Mesothelial cell of epicardium (in vitro differentiated cells): Measurements from ENCODE around the gene RAP2B. TPM values are rescaled to one million over a fixed set of nuclear protein-coding genes. Genes with fewer than 3 reads are reported as not detected.
"Not testable (repeated sequence)": the region's sequence is repeated elsewhere in the genome, so short reads cannot be mapped to it uniquely, and the experiment has no call there.

Source experiments
- DNase-seq, 2 experiments: peaks; one replicate each; pipeline ENCODE4 v3.0.0; 2021; ENCODE audit warnings: low spot score in 2 of 2; ENCODE audit not compliant: unreplicated experiment in 2 of 2
- H3K27ac Mint-ChIP-seq: 2 replicates; pipeline ENCODE4 v1.8.0; 2021; ENCODE audit warnings: mixed read lengths
- H3K27me3 Mint-ChIP-seq: 2 replicates; pipeline ENCODE4 v1.8.0; 2021; ENCODE audit warnings: low read depth, mixed read lengths
- H3K36me3 Mint-ChIP-seq: 2 replicates; pipeline ENCODE4 v1.8.0; 2021; ENCODE audit warnings: mixed read lengths
- H3K4me1 Mint-ChIP-seq: 2 replicates; pipeline ENCODE4 v1.8.0; 2021; ENCODE audit warnings: mixed read lengths
- H3K4me3 Mint-ChIP-seq: 2 replicates; pipeline ENCODE4 v1.8.0; 2021; ENCODE audit warnings: mild to moderate bottlenecking, moderate library complexity, mixed read lengths
- H3K9me3 Mint-ChIP-seq: 2 replicates; pipeline ENCODE4 v1.8.0; 2021; ENCODE audit warnings: mixed read lengths
- total RNA-seq: library from RNA; stranded (reverse); gene quantifications from 3 replicates; pipeline ENCODE4 v1.2.1, GENCODE V29; 2021
- TF ChIP-seq, protein P1 (sequence below): fragments of 200-600 bp; sonication (generic); IDR thresholded peaks from one replicate; pipeline ENCODE4 v1.5.0; 2021; ENCODE audit warnings: antibody characterized with exemption; ENCODE audit not compliant: unreplicated experiment

RAP2B gene
- total RNA-seq, 1 donor from 2014 or later = 15.2 TPM

DNA sequence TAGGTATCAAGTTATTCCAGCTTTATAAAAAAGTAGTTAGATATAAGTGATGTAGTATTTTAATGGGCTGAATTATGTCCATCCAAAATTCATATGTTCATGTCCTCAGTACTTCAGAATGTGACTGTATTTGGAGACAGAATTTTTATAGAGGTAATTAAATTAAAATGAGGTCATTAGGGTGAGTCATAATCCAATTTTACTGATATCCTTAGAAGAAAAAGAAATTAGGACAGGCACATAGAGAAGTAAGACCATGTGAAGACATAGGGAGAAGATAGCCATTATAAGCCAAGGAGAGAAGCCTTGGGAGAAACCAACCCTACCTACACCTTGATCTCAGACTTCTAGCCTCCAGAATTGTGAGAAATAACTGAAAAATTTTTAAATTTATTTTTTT lies 30.3 kb downstream of the RAP2B start:
- DNase-seq = no peak
- TF ChIP-seq, protein P1, sequence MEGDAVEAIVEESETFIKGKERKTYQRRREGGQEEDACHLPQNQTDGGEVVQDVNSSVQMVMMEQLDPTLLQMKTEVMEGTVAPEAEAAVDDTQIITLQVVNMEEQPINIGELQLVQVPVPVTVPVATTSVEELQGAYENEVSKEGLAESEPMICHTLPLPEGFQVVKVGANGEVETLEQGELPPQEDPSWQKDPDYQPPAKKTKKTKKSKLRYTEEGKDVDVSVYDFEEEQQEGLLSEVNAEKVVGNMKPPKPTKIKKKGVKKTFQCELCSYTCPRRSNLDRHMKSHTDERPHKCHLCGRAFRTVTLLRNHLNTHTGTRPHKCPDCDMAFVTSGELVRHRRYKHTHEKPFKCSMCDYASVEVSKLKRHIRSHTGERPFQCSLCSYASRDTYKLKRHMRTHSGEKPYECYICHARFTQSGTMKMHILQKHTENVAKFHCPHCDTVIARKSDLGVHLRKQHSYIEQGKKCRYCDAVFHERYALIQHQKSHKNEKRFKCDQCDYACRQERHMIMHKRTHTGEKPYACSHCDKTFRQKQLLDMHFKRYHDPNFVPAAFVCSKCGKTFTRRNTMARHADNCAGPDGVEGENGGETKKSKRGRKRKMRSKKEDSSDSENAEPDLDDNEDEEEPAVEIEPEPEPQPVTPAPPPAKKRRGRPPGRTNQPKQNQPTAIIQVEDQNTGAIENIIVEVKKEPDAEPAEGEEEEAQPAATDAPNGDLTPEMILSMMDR = no peak
- Mint-ChIP-seq H3K9me3 (no peaks in the 10 kb centered on the region), H3K4me3 (no peak overlapping the region), H3K36me3 (no peaks in the 10 kb centered on the region), H3K4me1 (peaks cover 11% of the 10 kb centered on the region), H3K27ac (no peak overlapping the region), H3K27me3 (no peaks in the 10 kb centered on the region)

DNA sequence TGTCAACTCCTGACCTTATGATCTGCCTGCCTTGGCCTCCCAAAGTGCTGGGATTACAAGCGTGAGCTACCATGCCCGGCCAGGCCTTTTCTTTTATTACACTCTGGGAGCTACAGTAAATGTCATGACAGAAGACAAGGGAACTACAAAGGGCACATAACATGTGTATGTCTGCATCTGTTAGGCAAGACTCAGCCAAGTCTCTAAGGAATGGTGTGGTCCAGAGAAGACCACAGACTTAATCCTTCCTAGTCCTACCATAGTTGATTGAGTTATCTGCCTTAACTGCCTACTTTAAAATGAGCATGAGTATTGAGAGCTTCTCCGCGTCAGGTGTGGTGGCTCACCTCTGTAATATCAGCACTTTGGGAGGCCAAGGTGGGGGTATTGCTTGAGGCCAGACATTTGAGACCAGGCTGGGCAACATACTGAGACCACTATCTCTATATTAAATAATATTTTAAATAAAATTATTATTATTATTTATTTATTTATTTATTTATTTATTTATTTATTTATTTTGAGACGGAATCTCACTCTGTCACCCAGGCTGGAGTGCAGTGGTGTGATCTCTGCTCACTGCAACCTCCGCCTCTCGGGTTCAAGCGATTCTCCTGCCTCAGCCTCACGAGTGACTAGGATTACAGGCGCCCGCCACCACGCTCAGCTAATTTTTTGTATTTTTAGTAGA lies 31.9 kb downstream of the RAP2B start:
- not testable (repeated sequence) for H3K4me1 Mint-ChIP-seq, H3K27ac Mint-ChIP-seq, DNase-seq, H3K36me3 Mint-ChIP-seq, H3K4me3 Mint-ChIP-seq, H3K27me3 Mint-ChIP-seq, H3K9me3 Mint-ChIP-seq

GRCh38 chr3:153195349-153195879 lies 33.4 kb downstream of the RAP2B start:
- TF ChIP-seq, protein P1 = no peak
- no peaks in the 10 kb centered on the region for H3K27me3 Mint-ChIP-seq
- H3K27ac Mint-ChIP-seq = no peak overlapping the region
- no peak for DNase-seq
- H3K4me1 Mint-ChIP-seq = peaks cover 8% of the 10 kb centered on the region
- H3K9me3 Mint-ChIP-seq = no peaks in the 10 kb centered on the region
- no peaks in the 10 kb centered on the region for H3K36me3 Mint-ChIP-seq
- no peak overlapping the region for H3K4me3 Mint-ChIP-seq

DNA sequence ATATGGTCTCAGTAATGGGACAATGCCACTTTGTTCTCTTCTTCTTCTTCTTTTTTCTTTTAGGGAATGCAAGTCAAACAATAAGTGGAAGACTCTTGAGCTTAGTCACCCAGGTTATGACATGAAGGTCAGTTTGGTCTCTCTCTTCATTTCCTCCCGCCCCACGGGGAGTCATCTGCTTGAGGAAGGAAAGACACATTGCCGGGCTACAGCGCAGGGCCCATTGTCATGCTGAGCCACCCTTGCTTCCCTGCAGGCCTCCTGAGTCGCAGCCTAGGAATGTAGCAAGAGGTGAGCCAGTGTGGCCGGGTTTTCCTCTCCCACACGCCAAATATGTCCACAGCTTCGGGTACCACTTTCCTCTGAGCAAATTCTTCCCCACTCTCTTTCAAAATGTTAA lies 47.6 kb downstream of the RAP2B start:
- H3K4me1 Mint-ChIP-seq = peaks cover 14% of the 10 kb centered on the region
- H3K36me3 Mint-ChIP-seq = no peaks in the 10 kb centered on the region
- no peak for DNase-seq
- TF ChIP-seq, protein P1 = no peak
- no peak overlapping the region for H3K4me3 Mint-ChIP-seq
- H3K9me3 Mint-ChIP-seq = no peaks in the 10 kb centered on the region
- no peak overlapping the region for H3K27ac Mint-ChIP-seq
- H3K27me3 Mint-ChIP-seq = no peaks in the 10 kb centered on the region

- DNase-seq = no peak
- no peak overlapping the region for H3K27ac Mint-ChIP-seq
These were observed 48.1 kb downstream of the RAP2B start for GRCh38 chr3:153210146-153210545.

DNA sequence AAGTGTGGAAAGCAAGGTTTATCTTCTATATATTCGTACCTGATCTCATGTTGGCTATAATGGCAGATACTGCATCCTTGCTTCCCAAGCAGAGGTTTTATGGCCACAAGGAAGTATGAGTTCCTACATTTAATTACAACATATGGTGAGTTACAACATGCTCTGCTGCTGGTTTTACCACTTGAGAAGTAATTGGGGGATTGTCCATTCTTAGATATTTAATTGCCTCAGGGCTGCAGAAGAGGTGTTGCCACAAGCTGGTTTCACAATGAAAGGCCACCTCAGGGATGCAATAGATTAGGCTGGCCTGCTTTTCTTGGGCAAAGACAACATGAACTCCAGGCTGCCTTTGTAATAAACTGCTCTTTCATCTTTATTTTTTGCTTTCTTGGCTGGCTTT lies 48.6 kb downstream of the RAP2B start:
- no peaks in the 10 kb centered on the region for H3K27me3 Mint-ChIP-seq
- peaks cover 14% of the 10 kb centered on the region for H3K4me1 Mint-ChIP-seq
- no peak for DNase-seq
- H3K9me3 Mint-ChIP-seq = no peaks in the 10 kb centered on the region
- no peak overlapping the region for H3K4me3 Mint-ChIP-seq
- no peak overlapping the region for H3K27ac Mint-ChIP-seq
- no peaks in the 10 kb centered on the region for H3K36me3 Mint-ChIP-seq
- TF ChIP-seq, protein P1 = no peak

More at GRCh38 chr3:153210146-153210545, 48.1 kb downstream of the RAP2B start:
- peaks cover 14% of the 10 kb centered on the region for H3K4me1 Mint-ChIP-seq
- no peaks in the 10 kb centered on the region for H3K36me3 Mint-ChIP-seq
- H3K27me3 Mint-ChIP-seq = no peaks in the 10 kb centered on the region
- no peak overlapping the region for H3K4me3 Mint-ChIP-seq
- no peaks in the 10 kb centered on the region for H3K9me3 Mint-ChIP-seq
- TF ChIP-seq, protein P1 = no peak
